Measurements from ENCODE around the gene RANBP6.
"Not testable (repeated sequence)": the region's sequence is repeated elsewhere in the genome, so short reads cannot be mapped to it uniquely, and the experiment has no call there.

The RANBP6 gene

DNA sequence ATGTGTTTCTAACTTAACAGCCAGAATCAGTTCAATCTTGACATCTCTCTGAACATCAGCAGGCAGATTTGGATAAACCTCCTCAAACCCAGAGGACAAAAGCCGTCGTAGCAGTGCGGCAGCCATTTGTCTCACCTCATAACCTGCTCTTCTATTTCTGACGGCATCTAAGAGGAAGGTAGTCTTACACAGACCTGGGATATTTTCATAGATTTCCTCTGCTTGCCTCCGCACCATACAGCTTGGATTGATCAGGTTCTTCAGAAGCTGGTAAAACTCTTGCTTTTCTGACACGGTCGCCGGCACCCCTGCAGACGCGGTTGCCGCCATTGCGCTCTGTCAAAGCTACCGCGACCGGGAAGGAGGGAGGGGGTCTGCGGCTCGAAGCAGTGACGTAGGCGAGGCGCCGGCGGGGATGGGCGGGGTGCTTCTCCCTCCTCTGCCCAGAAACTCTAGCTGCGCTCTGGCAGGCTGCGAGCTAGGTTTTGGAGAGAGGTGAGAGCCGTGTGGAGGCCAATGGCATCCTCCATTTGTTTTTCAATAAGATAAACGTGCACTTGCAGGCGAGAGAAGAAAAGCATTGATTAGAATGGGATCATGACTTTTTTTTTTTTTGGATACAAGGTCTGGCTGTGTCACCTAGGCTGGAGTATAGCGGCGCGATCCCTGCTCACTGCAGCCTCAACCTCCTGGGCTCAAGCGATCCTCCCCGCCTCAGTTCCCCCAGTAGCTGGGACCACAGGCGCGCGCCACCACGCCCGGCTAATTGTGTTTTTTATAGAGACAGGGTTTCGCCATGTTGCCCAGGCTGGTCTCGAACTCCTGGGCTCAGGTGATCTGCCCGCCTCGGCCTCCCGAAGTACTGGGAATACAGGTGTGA lies at the start of gene RANBP6:
RANBP6 (minus strand) TSS at position 347 of the 880 bp plus-strand sequence; CDS start at position 330, 17 bp downstream.
- Histone ChIP-seq H3K9me3 (ENCODE audit: control insufficient read depth in 1 of 2, low read length in 2 of 2) (no peaks in the 10 kb centered on the region), H3K36me3 (ENCODE audit: control insufficient read depth in 1 of 2, insufficient read depth in 2 of 2, low read length in 2 of 2) (peaks cover 12 to 23% of the 10 kb centered on the region in 2 donors), H3K4me1 (ENCODE audit: control insufficient read depth in 1 of 2, insufficient read depth in 2 of 2, low read length in 2 of 2) (peaks cover 9 to 27% of the 10 kb centered on the region in 2 donors), H3K27me3 (ENCODE audit: low read depth, low read length) (no peaks in the 10 kb centered on the region), H3K27ac (ENCODE audit: low read length) (peak within 1 kb of the TSS; percentile 94), H3K4me3 (ENCODE audit: low read depth in 1 of 2, low read length in 2 of 2) (peak within 1 kb of the TSS; percentile 72 to 98)

DNA sequence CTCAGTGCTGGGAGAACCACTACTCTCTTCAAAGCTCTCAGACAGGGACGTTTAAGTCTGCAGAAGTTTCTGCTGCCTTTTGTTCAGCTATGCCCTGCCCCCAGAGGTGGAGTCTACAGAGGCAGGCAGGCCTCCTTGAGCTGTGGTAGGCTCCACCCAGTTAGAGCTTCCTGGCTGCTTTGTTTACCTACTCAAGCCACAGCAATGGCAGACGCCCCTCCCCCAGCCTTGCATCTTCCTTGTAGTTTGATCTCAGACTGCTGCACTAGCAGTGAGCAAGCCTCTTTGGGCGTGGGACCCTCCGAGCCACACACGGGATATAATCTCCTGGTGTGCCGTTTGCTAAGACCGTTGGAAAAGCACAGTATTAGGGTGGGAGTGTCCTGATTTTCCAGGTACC lies 47.7 kb upstream of the RANBP6 start:
- H3K4me1 ChIP-seq (ENCODE audit: control insufficient read depth in 1 of 2, insufficient read depth in 2 of 2, low read length in 2 of 2); H3K9me3 ChIP-seq (ENCODE audit: control insufficient read depth in 1 of 2, low read length in 2 of 2); H3K36me3 ChIP-seq (ENCODE audit: control insufficient read depth in 1 of 2, insufficient read depth in 2 of 2, low read length in 2 of 2); H3K27ac ChIP-seq (ENCODE audit: low read length); H3K4me3 ChIP-seq (ENCODE audit: low read depth in 1 of 2, low read length in 2 of 2); H3K27me3 ChIP-seq (ENCODE audit: low read depth, low read length): not testable (repeated sequence)

- Histone ChIP-seq H3K4me3 (ENCODE audit: low read depth in 1 of 2, low read length in 2 of 2) (no peak overlapping the region), H3K4me1 (ENCODE audit: control insufficient read depth in 1 of 2, insufficient read depth in 2 of 2, low read length in 2 of 2) (peaks cover 0 to 4% of the 10 kb centered on the region in 2 donors), H3K36me3 (ENCODE audit: control insufficient read depth in 1 of 2, insufficient read depth in 2 of 2, low read length in 2 of 2) (no peaks in the 10 kb centered on the region), H3K27me3 (ENCODE audit: low read depth, low read length) (no peaks in the 10 kb centered on the region), H3K27ac (ENCODE audit: low read length) (no peak overlapping the region), H3K9me3 (ENCODE audit: control insufficient read depth in 1 of 2, low read length in 2 of 2) (no peaks in the 10 kb centered on the region)
Measured at GRCh38 chr9:6055666-6056065, 40.2 kb upstream of the RANBP6 start.

GRCh38 chr9:6055216-6055615 lies 39.8 kb upstream of the RANBP6 start:
- no peak overlapping the region for H3K27ac ChIP-seq (ENCODE audit: low read length)
- H3K27me3 ChIP-seq (ENCODE audit: low read depth, low read length), result no peaks in the 10 kb centered on the region
- H3K4me3 ChIP-seq (ENCODE audit: low read depth in 1 of 2, low read length in 2 of 2), result no peak overlapping the region
- H3K4me1 ChIP-seq (ENCODE audit: control insufficient read depth in 1 of 2, insufficient read depth in 2 of 2, low read length in 2 of 2), result peaks cover 0 to 4% of the 10 kb centered on the region in 2 donors
- H3K9me3 ChIP-seq (ENCODE audit: control insufficient read depth in 1 of 2, low read length in 2 of 2), result no peaks in the 10 kb centered on the region
- H3K36me3 ChIP-seq (ENCODE audit: control insufficient read depth in 1 of 2, insufficient read depth in 2 of 2, low read length in 2 of 2), result no peaks in the 10 kb centered on the region

- Histone ChIP-seq H3K36me3 (ENCODE audit: control insufficient read depth in 1 of 2, insufficient read depth in 2 of 2, low read length in 2 of 2) (no peaks in the 10 kb centered on the region), H3K4me1 (ENCODE audit: control insufficient read depth in 1 of 2, insufficient read depth in 2 of 2, low read length in 2 of 2) (peaks cover 0 to 4% of the 10 kb centered on the region in 2 donors), H3K27me3 (ENCODE audit: low read depth, low read length) (no peaks in the 10 kb centered on the region), H3K4me3 (ENCODE audit: low read depth in 1 of 2, low read length in 2 of 2) (no peak overlapping the region), H3K9me3 (ENCODE audit: control insufficient read depth in 1 of 2, low read length in 2 of 2) (no peaks in the 10 kb centered on the region), H3K27ac (ENCODE audit: low read length) (no peak overlapping the region)
Measured at GRCh38 chr9:6054280-6055099, 39.1 kb upstream of the RANBP6 start.

GRCh38 chr9:6052293-6052919 lies 37.0 kb upstream of the RANBP6 start:
- H3K4me3 ChIP-seq (ENCODE audit: low read depth in 1 of 2, low read length in 2 of 2), result no peak overlapping the region
- no peaks in the 10 kb centered on the region for H3K9me3 ChIP-seq (ENCODE audit: control insufficient read depth in 1 of 2, low read length in 2 of 2)
- H3K36me3 ChIP-seq (ENCODE audit: control insufficient read depth in 1 of 2, insufficient read depth in 2 of 2, low read length in 2 of 2), result no peaks in the 10 kb centered on the region
- peaks cover 0 to 4% of the 10 kb centered on the region in 2 donors for H3K4me1 ChIP-seq (ENCODE audit: control insufficient read depth in 1 of 2, insufficient read depth in 2 of 2, low read length in 2 of 2)
- H3K27me3 ChIP-seq (ENCODE audit: low read depth, low read length), result no peaks in the 10 kb centered on the region
- H3K27ac ChIP-seq (ENCODE audit: low read length), result no peak overlapping the region

- Histone ChIP-seq H3K27ac (ENCODE audit: low read length) (no peak overlapping the region), H3K4me3 (ENCODE audit: low read depth in 1 of 2, low read length in 2 of 2) (no peak overlapping the region), H3K36me3 (ENCODE audit: control insufficient read depth in 1 of 2, insufficient read depth in 2 of 2, low read length in 2 of 2) (no peaks in the 10 kb centered on the region), H3K27me3 (ENCODE audit: low read depth, low read length) (no peaks in the 10 kb centered on the region), H3K4me1 (ENCODE audit: control insufficient read depth in 1 of 2, insufficient read depth in 2 of 2, low read length in 2 of 2) (peaks cover 0 to 4% of the 10 kb centered on the region in 2 donors), H3K9me3 (ENCODE audit: control insufficient read depth in 1 of 2, low read length in 2 of 2) (no peaks in the 10 kb centered on the region)
Measured at GRCh38 chr9:6051511-6051950, 36.1 kb upstream of the RANBP6 start.

GRCh38 chr9:6049798-6050197 lies 34.4 kb upstream of the RANBP6 start:
- Histone ChIP-seq H3K9me3 (ENCODE audit: control insufficient read depth in 1 of 2, low read length in 2 of 2) (no peaks in the 10 kb centered on the region), H3K4me1 (ENCODE audit: control insufficient read depth in 1 of 2, insufficient read depth in 2 of 2, low read length in 2 of 2) (peaks cover 0 to 4% of the 10 kb centered on the region in 2 donors), H3K36me3 (ENCODE audit: control insufficient read depth in 1 of 2, insufficient read depth in 2 of 2, low read length in 2 of 2) (no peaks in the 10 kb centered on the region), H3K27me3 (ENCODE audit: low read depth, low read length) (no peaks in the 10 kb centered on the region), H3K4me3 (ENCODE audit: low read depth in 1 of 2, low read length in 2 of 2) (no peak overlapping the region), H3K27ac (ENCODE audit: low read length) (no peak overlapping the region)

DNA sequence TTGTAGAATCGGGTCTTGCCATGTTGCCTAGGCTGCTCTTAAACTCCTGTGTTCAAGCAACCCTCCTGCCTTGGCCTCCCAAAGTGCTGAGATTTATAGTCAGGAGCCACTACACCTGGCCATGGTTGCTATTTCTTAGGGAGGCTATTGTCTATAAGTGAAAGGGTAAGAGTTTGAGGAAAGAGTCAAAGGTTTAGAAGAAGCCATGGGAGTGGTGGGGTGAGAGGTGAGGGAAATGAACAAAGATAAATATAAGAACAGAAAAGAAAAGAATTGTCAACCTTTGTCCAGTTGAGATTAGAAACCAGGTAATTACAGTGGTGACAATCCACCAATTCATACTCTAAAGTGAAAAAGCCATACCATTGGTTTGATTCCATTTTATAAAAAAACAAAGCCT lies 32.6 kb upstream of the RANBP6 start:
- Histone ChIP-seq H3K4me3 (ENCODE audit: low read depth in 1 of 2, low read length in 2 of 2) (no peak overlapping the region), H3K27ac (ENCODE audit: low read length) (no peak overlapping the region), H3K27me3 (ENCODE audit: low read depth, low read length) (no peaks in the 10 kb centered on the region), H3K36me3 (ENCODE audit: control insufficient read depth in 1 of 2, insufficient read depth in 2 of 2, low read length in 2 of 2) (no peaks in the 10 kb centered on the region), H3K9me3 (ENCODE audit: control insufficient read depth in 1 of 2, low read length in 2 of 2) (no peaks in the 10 kb centered on the region), H3K4me1 (ENCODE audit: control insufficient read depth in 1 of 2, insufficient read depth in 2 of 2, low read length in 2 of 2) (no peaks in the 10 kb centered on the region)

GRCh38 chr9:6047020-6047419 lies 31.6 kb upstream of the RANBP6 start:
- Histone ChIP-seq H3K36me3 (ENCODE audit: control insufficient read depth in 1 of 2, insufficient read depth in 2 of 2, low read length in 2 of 2) (no peaks in the 10 kb centered on the region), H3K4me1 (ENCODE audit: control insufficient read depth in 1 of 2, insufficient read depth in 2 of 2, low read length in 2 of 2) (no peaks in the 10 kb centered on the region), H3K9me3 (ENCODE audit: control insufficient read depth in 1 of 2, low read length in 2 of 2) (no peaks in the 10 kb centered on the region), H3K27me3 (ENCODE audit: low read depth, low read length) (no peaks in the 10 kb centered on the region), H3K4me3 (ENCODE audit: low read depth in 1 of 2, low read length in 2 of 2) (no peak overlapping the region), H3K27ac (ENCODE audit: low read length) (no peak overlapping the region)

DNA sequence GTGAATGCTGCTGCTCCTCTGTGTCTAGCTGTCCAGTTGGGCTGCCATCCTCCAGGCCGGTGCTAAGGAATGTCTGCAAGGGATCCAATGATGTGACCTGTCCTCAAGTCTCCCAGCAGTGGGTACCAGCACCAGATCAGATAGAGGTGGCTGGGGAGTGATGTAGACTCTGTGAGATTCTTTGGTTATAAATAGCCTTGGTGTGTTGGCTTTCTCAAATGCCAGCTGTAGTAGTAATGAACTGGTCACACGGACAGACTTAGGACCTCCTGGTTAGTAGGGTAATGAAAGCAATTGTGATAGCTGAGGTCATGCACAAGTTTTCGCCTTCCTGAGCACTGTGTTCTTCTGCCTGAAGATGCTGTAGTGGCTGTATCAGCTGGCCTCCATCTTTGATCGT lies 29.9 kb upstream of the RANBP6 start:
- no peaks in the 10 kb centered on the region for H3K9me3 ChIP-seq (ENCODE audit: control insufficient read depth in 1 of 2, low read length in 2 of 2)
- no peak overlapping the region for H3K4me3 ChIP-seq (ENCODE audit: low read depth in 1 of 2, low read length in 2 of 2)
- no peak overlapping the region for H3K27ac ChIP-seq (ENCODE audit: low read length)
- H3K36me3 ChIP-seq (ENCODE audit: control insufficient read depth in 1 of 2, insufficient read depth in 2 of 2, low read length in 2 of 2), result no peaks in the 10 kb centered on the region
- no peaks in the 10 kb centered on the region for H3K4me1 ChIP-seq (ENCODE audit: control insufficient read depth in 1 of 2, insufficient read depth in 2 of 2, low read length in 2 of 2)
- no peaks in the 10 kb centered on the region for H3K27me3 ChIP-seq (ENCODE audit: low read depth, low read length)

All from muscle layer of duodenum (tissue), 2 donors.